CD14-positive monocyte (primary cell): ENCODE results near the gene MMP2. TPM values are rescaled to one million over a fixed set of nuclear protein-coding genes. Genes with fewer than 3 reads are reported as not detected.

Experiments
- DNase-seq, 3 donors: peaks; one replicate each; pipeline ENCODE4 v3.0.0-alpha.2; 2011 to 2022
- H2AFZ ChIP-seq: 2 replicates; pipeline ENCODE4 v1.6.0; 2012; ENCODE audit warnings: mild to moderate bottlenecking, low read depth, low read length, inconsistent platforms; ENCODE audit not compliant: insufficient read depth, poor library complexity, severe bottlenecking
- H3K27ac ChIP-seq, 2 donors: 1 replicate in 1 of 2; 2 replicates in 1 of 2; pipeline ENCODE4 v1.5.1; 2012 to 2013; ENCODE audit warnings: low read length in 2 of 2, control low read depth in 1 of 2, inconsistent platforms in 1 of 2, low read depth in 1 of 2, mild to moderate bottlenecking in 1 of 2
- H3K27me3 ChIP-seq, 2 donors: one replicate each; pipeline versions ENCODE4 v1.6.0 to v1.6.1; 2011 to 2013; ENCODE audit warnings: low read length in 2 of 2; ENCODE audit not compliant: control insufficient read depth in 2 of 2, insufficient read depth in 2 of 2
- H3K36me3 ChIP-seq, 2 donors: replicated peaks in 1 of 2; 1 replicate in 1 of 2; 2 replicates in 1 of 2; pipeline versions ENCODE4 v1.5.1 to v1.6.1; 2012 to 2013; ENCODE audit warnings: low read length in 2 of 2, control low read depth in 1 of 2, inconsistent platforms in 1 of 2, mild to moderate bottlenecking in 1 of 2; ENCODE audit not compliant: insufficient read depth in 2 of 2, control insufficient read depth in 1 of 2
- H3K4me1 ChIP-seq, 2 donors: 1 replicate in 1 of 2; 2 replicates in 1 of 2; pipeline versions ENCODE4 v1.5.1 to v1.6.1; 2012 to 2013; ENCODE audit warnings: low read length in 2 of 2, control low read depth in 1 of 2, inconsistent platforms in 1 of 2, mild to moderate bottlenecking in 1 of 2, moderate library complexity in 1 of 2; ENCODE audit not compliant: insufficient read depth in 2 of 2, control insufficient read depth in 1 of 2
- H3K4me2 ChIP-seq: replicated peaks from 2 replicates; pipeline ENCODE3; 2012; ENCODE audit warnings: low read length, moderate library complexity, mild to moderate bottlenecking; ENCODE audit not compliant: poor library complexity, severe bottlenecking; ENCODE audit errors: extremely low read depth
- H3K4me3 ChIP-seq, 3 experiments: fragments of 200-600 bp in 1 of 3; sonication (generic) in 1 of 3; replicated peaks in 1 of 3; 1 replicate in 2 of 3; 2 replicates in 1 of 3; pipeline ENCODE4 v1.5.1; 2011 to 2013; ENCODE audit warnings: low read length in 3 of 3, mild to moderate bottlenecking in 3 of 3, control low read depth in 2 of 3, low read depth in 2 of 3, inconsistent platforms in 1 of 3, moderate library complexity in 1 of 3
- H3K79me2 ChIP-seq: 2 replicates; pipeline ENCODE4 v1.6.0; 2012; ENCODE audit warnings: mild to moderate bottlenecking, control low read depth, inconsistent platforms, low read length, moderate library complexity; ENCODE audit not compliant: insufficient read depth
- H3K9ac ChIP-seq: 2 replicates; pipeline ENCODE4 v1.6.0; 2017; ENCODE audit warnings: low read length, mild to moderate bottlenecking; ENCODE audit not compliant: insufficient read depth, poor library complexity, severe bottlenecking
- H3K9me3 ChIP-seq, 2 donors: replicated peaks in 1 of 2; 1 replicate in 1 of 2; 2 replicates in 1 of 2; pipeline versions ENCODE4 v1.5.1 to v1.6.1; 2012 to 2013; ENCODE audit warnings: low read length in 2 of 2, control low read depth in 1 of 2; ENCODE audit not compliant: control insufficient read depth in 1 of 2, insufficient read depth in 1 of 2
- H4K20me1 ChIP-seq: 2 replicates; pipeline ENCODE4 v1.6.0; 2012; ENCODE audit warnings: mild to moderate bottlenecking, low read length, control low read depth, moderate library complexity; ENCODE audit not compliant: insufficient read depth
- H3K27ac Mint-ChIP-seq, 7 donors: one replicate each; pipeline ENCODE4 v1.8.0; 2020; ENCODE audit warnings: mild to moderate bottlenecking in 7 of 7, mixed read lengths in 7 of 7, moderate library complexity in 6 of 7, inconsistent platforms in 2 of 7
- H3K27me3 Mint-ChIP-seq, 3 donors: one replicate each; pipeline ENCODE4 v1.8.0; 2021 to 2022; ENCODE audit warnings: low read depth in 3 of 3, mild to moderate bottlenecking in 3 of 3, mixed read lengths in 3 of 3, moderate library complexity in 3 of 3, inconsistent platforms in 1 of 3
- H3K36me3 Mint-ChIP-seq, 2 donors: one replicate each; pipeline ENCODE4 v1.8.0; 2020; ENCODE audit warnings: mixed read lengths in 2 of 2, inconsistent platforms in 1 of 2, mild to moderate bottlenecking in 1 of 2
- H3K4me1 Mint-ChIP-seq: one replicate; pipeline ENCODE4 v1.8.0; 2020; ENCODE audit warnings: mild to moderate bottlenecking, mixed read lengths
- H3K4me3 Mint-ChIP-seq, 2 donors: one replicate each; pipeline ENCODE4 v1.8.0; 2020; ENCODE audit warnings: mild to moderate bottlenecking in 2 of 2, mixed read lengths in 2 of 2, moderate library complexity in 1 of 2
- H3K9me3 Mint-ChIP-seq, 7 donors: one replicate each; pipeline ENCODE4 v1.8.0; 2020 to 2022; ENCODE audit warnings: mixed read lengths in 7 of 7, mild to moderate bottlenecking in 6 of 7, moderate library complexity in 6 of 7, inconsistent platforms in 2 of 7
- WGBS: methylation state at CpG from one replicate; pipeline ENCODE4 v1.1.5; 2013; ENCODE audit warnings: missing lambda C conversion rate; ENCODE audit not compliant: insufficient coverage; 5-methylcytosine and 5-hydroxymethylcytosine counted together
- intact Hi-C, 2 donors: fragments of 100-400 bp; cut with micrococcal nuclease; formaldehyde crosslinking; loops; one replicate each; pipeline versions ENCODE4 v1.15.0 to v1.15.1; 2023
- polyA plus RNA-seq, 3 donors: library from polyadenylated mRNA; depleted of rRNA in 1 of 3; unstranded in 2 of 3; stranded (reverse) in 1 of 3; fragments of 300-500 nt in 2 of 3; fragments of >200 nt in 1 of 3; fragmentation: Illumina TruSeq in 2 of 3; gene quantifications; 1 replicate in 2 of 3; 2 replicates in 1 of 3; pipeline ENCODE4 v1.2.3, GENCODE V29; 2012 to 2021
- TF ChIP-seq, protein P1 (sequence below): fragments of 200-600 bp; IDR thresholded peaks from one replicate; pipeline ENCODE4 v1.8.0; 2022; ENCODE audit warnings: antibody characterized with exemption, mild to moderate bottlenecking

The MMP2 gene
- polyA plus RNA-seq, 3 donors: not detected

DNA sequence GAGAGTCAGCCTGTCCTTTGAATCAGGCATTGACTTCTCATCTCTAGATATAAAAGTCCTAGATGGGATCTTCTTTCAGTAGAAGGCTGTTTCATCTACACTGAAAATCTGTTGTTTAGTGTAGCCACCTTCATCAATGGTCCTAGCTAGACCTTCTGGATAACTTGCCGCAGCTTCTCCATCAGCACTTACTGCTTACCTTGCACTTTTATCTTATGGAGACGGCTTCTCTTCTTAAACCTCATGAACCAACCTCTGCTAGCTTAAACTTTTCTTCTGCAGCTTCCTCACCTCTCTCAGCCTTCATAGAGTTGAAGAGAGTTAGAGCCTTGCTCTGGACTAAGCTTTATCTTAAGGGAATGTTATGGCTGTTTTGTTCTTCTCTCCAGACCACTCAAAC is 5.4 kb upstream of the MMP2 start:
- H3K4me3 Mint-ChIP-seq: no peak overlapping the region

DNA sequence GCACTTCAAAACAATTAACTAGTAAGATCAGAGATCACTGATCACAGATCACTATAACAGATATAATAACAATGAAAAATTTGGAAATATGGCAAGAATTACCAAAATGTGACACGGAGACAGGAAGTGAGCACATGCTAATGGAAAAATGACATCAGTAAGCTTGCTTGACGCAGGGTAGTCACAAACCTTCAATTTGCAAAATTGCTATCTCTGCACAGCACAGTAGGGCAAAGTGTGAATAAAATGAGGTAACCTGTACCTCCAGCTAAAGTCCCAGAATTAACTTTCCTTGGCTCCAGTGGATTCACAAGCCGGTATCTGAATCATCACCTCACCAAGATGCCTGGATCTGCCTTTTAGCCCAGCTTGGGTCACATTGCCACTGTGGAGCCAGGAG is 4.2 kb upstream of the MMP2 start:
- peaks cover 0 to 8% (median 3%) of the 10 kb centered on the region in 7 donors for H3K9me3 Mint-ChIP-seq
- Histone ChIP-seq H3K79me2 (no peaks in the 10 kb centered on the region), H2AFZ (no peak overlapping the region), H4K20me1 (no peaks in the 10 kb centered on the region), H3K4me3 (no peak overlapping the region), H3K9me3 (peaks cover 0 to 7% of the 10 kb centered on the region in 2 donors), H3K4me2 (no peak overlapping the region), H3K36me3 (no peaks in the 10 kb centered on the region), H3K9ac (no peak overlapping the region), H3K4me1 (peaks cover 4 to 26% of the 10 kb centered on the region in 2 donors), H3K27ac (no peak overlapping the region), H3K27me3 (peaks cover 16 to 26% of the 10 kb centered on the region in 2 donors)
- H3K27me3 Mint-ChIP-seq: peaks cover 23 to 28% (median 23%) of the 10 kb centered on the region in 3 donors
- no peak overlapping the region for H3K27ac Mint-ChIP-seq
- intact Hi-C loops: no loop called here
- TF ChIP-seq, protein P1, sequence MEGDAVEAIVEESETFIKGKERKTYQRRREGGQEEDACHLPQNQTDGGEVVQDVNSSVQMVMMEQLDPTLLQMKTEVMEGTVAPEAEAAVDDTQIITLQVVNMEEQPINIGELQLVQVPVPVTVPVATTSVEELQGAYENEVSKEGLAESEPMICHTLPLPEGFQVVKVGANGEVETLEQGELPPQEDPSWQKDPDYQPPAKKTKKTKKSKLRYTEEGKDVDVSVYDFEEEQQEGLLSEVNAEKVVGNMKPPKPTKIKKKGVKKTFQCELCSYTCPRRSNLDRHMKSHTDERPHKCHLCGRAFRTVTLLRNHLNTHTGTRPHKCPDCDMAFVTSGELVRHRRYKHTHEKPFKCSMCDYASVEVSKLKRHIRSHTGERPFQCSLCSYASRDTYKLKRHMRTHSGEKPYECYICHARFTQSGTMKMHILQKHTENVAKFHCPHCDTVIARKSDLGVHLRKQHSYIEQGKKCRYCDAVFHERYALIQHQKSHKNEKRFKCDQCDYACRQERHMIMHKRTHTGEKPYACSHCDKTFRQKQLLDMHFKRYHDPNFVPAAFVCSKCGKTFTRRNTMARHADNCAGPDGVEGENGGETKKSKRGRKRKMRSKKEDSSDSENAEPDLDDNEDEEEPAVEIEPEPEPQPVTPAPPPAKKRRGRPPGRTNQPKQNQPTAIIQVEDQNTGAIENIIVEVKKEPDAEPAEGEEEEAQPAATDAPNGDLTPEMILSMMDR: no peak
- H3K4me1 Mint-ChIP-seq: peaks cover 24% of the 10 kb centered on the region
- WGBS: 80% methylated on average over 1 of the region's 3 CpGs
- H3K36me3 Mint-ChIP-seq: peaks cover 4 to 8% of the 10 kb centered on the region in 2 donors
- no peak overlapping the region for H3K4me3 Mint-ChIP-seq
- no peak for DNase-seq

More for the DNA sequence above, 5.4 kb upstream of the MMP2 start:
- WGBS: no CpG with 5 or more reads among the region's 2 CpGs
- H3K36me3 ChIP-seq: no peaks in the 10 kb centered on the region
- H3K79me2 ChIP-seq: no peaks in the 10 kb centered on the region
- no peak overlapping the region for H3K4me2 ChIP-seq
- intact Hi-C loops: no loop called here
- peaks cover 0 to 3% (median 0%) of the 10 kb centered on the region in 7 donors for H3K9me3 Mint-ChIP-seq
- H3K4me1 Mint-ChIP-seq: peaks cover 18% of the 10 kb centered on the region
- peaks cover 0 to 2% of the 10 kb centered on the region in 2 donors for H3K36me3 Mint-ChIP-seq
- TF ChIP-seq, protein P1: no peak
- no peak overlapping the region for H3K27ac ChIP-seq
- no peak for DNase-seq
- no peak overlapping the region for H2AFZ ChIP-seq
- H3K4me1 ChIP-seq: peaks cover 0 to 14% of the 10 kb centered on the region in 2 donors
- peaks cover 10 to 15% of the 10 kb centered on the region in 2 donors for H3K27me3 ChIP-seq
- H3K4me3 ChIP-seq: no peak overlapping the region
- no peaks in the 10 kb centered on the region for H4K20me1 ChIP-seq
- no peak overlapping the region for H3K27ac Mint-ChIP-seq
- no peak overlapping the region for H3K9ac ChIP-seq
- peaks cover 0 to 4% of the 10 kb centered on the region in 2 donors for H3K9me3 ChIP-seq
- H3K27me3 Mint-ChIP-seq: peaks cover 13 to 17% (median 15%) of the 10 kb centered on the region in 3 donors
